ENCODE measurements around the gene CBX6. TPM values are rescaled to one million over a fixed set of nuclear protein-coding genes. Genes with fewer than 3 reads are reported as not detected.
A peak's percentile ranks its signal among the peaks of the same experiment; 100 is the strongest.

The CBX6 gene
- polyA plus RNA-seq, 1 donor: 25.6 TPM

- DNase-seq: no peak
- no peaks in the 10 kb centered on the region for H3K4me1 ChIP-seq (ENCODE audit: control insufficient read depth, insufficient read depth, low read length)
- no peak overlapping the region for H3K4me3 ChIP-seq (ENCODE audit: low read length)
- H3K27me3 ChIP-seq (ENCODE audit: control insufficient read depth, insufficient read depth, low read length): no peaks in the 10 kb centered on the region
- no peaks in the 10 kb centered on the region for H3K36me3 ChIP-seq (ENCODE audit: control insufficient read depth, insufficient read depth, low read length)
- H3K27ac ChIP-seq (ENCODE audit: low read length): no peak overlapping the region
- no peaks in the 10 kb centered on the region for H3K9me3 ChIP-seq (ENCODE audit: control insufficient read depth, low read depth, low read length)
- no CpG with 5 or more reads among the region's 17 CpGs for WGBS (ENCODE audit: insufficient coverage, low lambda C conversion rate)
Observed at GRCh38 chr22:38830026-38830844, 41.8 kb downstream of the CBX6 start.

GRCh38 chr22:38829485-38829884, 42.5 kb downstream of the CBX6 start:
- Histone ChIP-seq H3K27me3 (ENCODE audit: control insufficient read depth, insufficient read depth, low read length) (no peaks in the 10 kb centered on the region), H3K27ac (ENCODE audit: low read length) (no peak overlapping the region), H3K4me1 (ENCODE audit: control insufficient read depth, insufficient read depth, low read length) (no peaks in the 10 kb centered on the region), H3K36me3 (ENCODE audit: control insufficient read depth, insufficient read depth, low read length) (no peaks in the 10 kb centered on the region), H3K9me3 (ENCODE audit: control insufficient read depth, low read depth, low read length) (no peaks in the 10 kb centered on the region), H3K4me3 (ENCODE audit: low read length) (no peak overlapping the region)
- DNase-seq: no peak
- WGBS (ENCODE audit: insufficient coverage, low lambda C conversion rate): no CpG with 5 or more reads among the region's 4 CpGs

GRCh38 chr22:38828616-38829205, 43.3 kb downstream of the CBX6 start:
- H3K9me3 ChIP-seq (ENCODE audit: control insufficient read depth, low read depth, low read length): no peaks in the 10 kb centered on the region
- H3K27me3 ChIP-seq (ENCODE audit: control insufficient read depth, insufficient read depth, low read length): no peaks in the 10 kb centered on the region
- H3K36me3 ChIP-seq (ENCODE audit: control insufficient read depth, insufficient read depth, low read length): no peaks in the 10 kb centered on the region
- no peaks in the 10 kb centered on the region for H3K4me1 ChIP-seq (ENCODE audit: control insufficient read depth, insufficient read depth, low read length)
- H3K4me3 ChIP-seq (ENCODE audit: low read length): no peak overlapping the region
- DNase-seq: no peak
- WGBS (ENCODE audit: insufficient coverage, low lambda C conversion rate): no CpG with 5 or more reads among the region's 10 CpGs
- H3K27ac ChIP-seq (ENCODE audit: low read length): no peak overlapping the region

- H3K4me1 ChIP-seq (ENCODE audit: control insufficient read depth, insufficient read depth, low read length): no peaks in the 10 kb centered on the region
- H3K36me3 ChIP-seq (ENCODE audit: control insufficient read depth, insufficient read depth, low read length): no peaks in the 10 kb centered on the region
- no peak overlapping the region for H3K27ac ChIP-seq (ENCODE audit: low read length)
- H3K9me3 ChIP-seq (ENCODE audit: control insufficient read depth, low read depth, low read length): no peaks in the 10 kb centered on the region
- no peak for DNase-seq
- no peaks in the 10 kb centered on the region for H3K27me3 ChIP-seq (ENCODE audit: control insufficient read depth, insufficient read depth, low read length)
- WGBS (ENCODE audit: insufficient coverage, low lambda C conversion rate): no CpG with 5 or more reads among the region's 11 CpGs
- no peak overlapping the region for H3K4me3 ChIP-seq (ENCODE audit: low read length)
Observed at GRCh38 chr22:38828191-38828590, 43.8 kb downstream of the CBX6 start.

GRCh38 chr22:38827510-38827909, 44.5 kb downstream of the CBX6 start:
- no peak for DNase-seq
- Histone ChIP-seq H3K27me3 (ENCODE audit: control insufficient read depth, insufficient read depth, low read length) (no peaks in the 10 kb centered on the region), H3K4me1 (ENCODE audit: control insufficient read depth, insufficient read depth, low read length) (no peaks in the 10 kb centered on the region), H3K4me3 (ENCODE audit: low read length) (no peak overlapping the region), H3K9me3 (ENCODE audit: control insufficient read depth, low read depth, low read length) (no peaks in the 10 kb centered on the region), H3K27ac (ENCODE audit: low read length) (no peak overlapping the region), H3K36me3 (ENCODE audit: control insufficient read depth, insufficient read depth, low read length) (no peaks in the 10 kb centered on the region)

GRCh38 chr22:38826801-38827200, 45.2 kb downstream of the CBX6 start:
- Histone ChIP-seq H3K27ac (ENCODE audit: low read length) (no peak overlapping the region), H3K4me1 (ENCODE audit: control insufficient read depth, insufficient read depth, low read length) (no peaks in the 10 kb centered on the region), H3K36me3 (ENCODE audit: control insufficient read depth, insufficient read depth, low read length) (no peaks in the 10 kb centered on the region), H3K27me3 (ENCODE audit: control insufficient read depth, insufficient read depth, low read length) (no peaks in the 10 kb centered on the region), H3K9me3 (ENCODE audit: control insufficient read depth, low read depth, low read length) (no peaks in the 10 kb centered on the region), H3K4me3 (ENCODE audit: low read length) (no peak overlapping the region)
- 100% methylated on average over 1 of the region's 5 CpGs for WGBS (ENCODE audit: insufficient coverage, low lambda C conversion rate)
- no peak for DNase-seq

- no peak overlapping the region for H3K4me3 ChIP-seq (ENCODE audit: low read length)
- no CpG with 5 or more reads among the region's 16 CpGs for WGBS (ENCODE audit: insufficient coverage, low lambda C conversion rate)
- DNase-seq: no peak
Observed at GRCh38 chr22:38826386-38826785, 45.6 kb downstream of the CBX6 start.

GRCh38 chr22:38824585-38824984, 47.4 kb downstream of the CBX6 start:
- no CpG with 5 or more reads among the region's 4 CpGs for WGBS (ENCODE audit: insufficient coverage, low lambda C conversion rate)

More at GRCh38 chr22:38826386-38826785, 45.6 kb downstream of the CBX6 start:
- Histone ChIP-seq H3K36me3 (ENCODE audit: control insufficient read depth, insufficient read depth, low read length) (no peaks in the 10 kb centered on the region), H3K27me3 (ENCODE audit: control insufficient read depth, insufficient read depth, low read length) (no peaks in the 10 kb centered on the region), H3K4me1 (ENCODE audit: control insufficient read depth, insufficient read depth, low read length) (no peaks in the 10 kb centered on the region), H3K9me3 (ENCODE audit: control insufficient read depth, low read depth, low read length) (no peaks in the 10 kb centered on the region), H3K27ac (ENCODE audit: low read length) (no peak overlapping the region)

GRCh38 chr22:38823637-38824036, 48.4 kb downstream of the CBX6 start:
- WGBS (ENCODE audit: insufficient coverage, low lambda C conversion rate): no CpG with 5 or more reads among the region's 2 CpGs
- no peaks in the 10 kb centered on the region for H3K4me1 ChIP-seq (ENCODE audit: control insufficient read depth, insufficient read depth, low read length)
- DNase-seq: no peak
- H3K36me3 ChIP-seq (ENCODE audit: control insufficient read depth, insufficient read depth, low read length): no peaks in the 10 kb centered on the region
- H3K9me3 ChIP-seq (ENCODE audit: control insufficient read depth, low read depth, low read length): no peaks in the 10 kb centered on the region
- no peak overlapping the region for H3K4me3 ChIP-seq (ENCODE audit: low read length)
- H3K27me3 ChIP-seq (ENCODE audit: control insufficient read depth, insufficient read depth, low read length): no peaks in the 10 kb centered on the region
- no peak overlapping the region for H3K27ac ChIP-seq (ENCODE audit: low read length)

More at GRCh38 chr22:38824585-38824984, 47.4 kb downstream of the CBX6 start:
- no peak overlapping the region for H3K27ac ChIP-seq (ENCODE audit: low read length)
- H3K4me3 ChIP-seq (ENCODE audit: low read length): no peak overlapping the region
- peak; percentile 40 to 55 for DNase-seq
- H3K9me3 ChIP-seq (ENCODE audit: control insufficient read depth, low read depth, low read length): no peaks in the 10 kb centered on the region
- no peaks in the 10 kb centered on the region for H3K4me1 ChIP-seq (ENCODE audit: control insufficient read depth, insufficient read depth, low read length)
- no peaks in the 10 kb centered on the region for H3K27me3 ChIP-seq (ENCODE audit: control insufficient read depth, insufficient read depth, low read length)
- H3K36me3 ChIP-seq (ENCODE audit: control insufficient read depth, insufficient read depth, low read length): no peaks in the 10 kb centered on the region

- no peak for DNase-seq
- no CpG with 5 or more reads among the region's 4 CpGs for WGBS (ENCODE audit: insufficient coverage, low lambda C conversion rate)
Observed at GRCh38 chr22:38823076-38823475, 48.9 kb downstream of the CBX6 start.

GRCh38 chr22:38820020-38820419, 52.0 kb downstream of the CBX6 start:
- WGBS (ENCODE audit: insufficient coverage, low lambda C conversion rate): no CpG with 5 or more reads among the region's 8 CpGs
- no peak overlapping the region for H3K4me3 ChIP-seq (ENCODE audit: low read length)
- no peaks in the 10 kb centered on the region for H3K27me3 ChIP-seq (ENCODE audit: control insufficient read depth, insufficient read depth, low read length)
- no peaks in the 10 kb centered on the region for H3K36me3 ChIP-seq (ENCODE audit: control insufficient read depth, insufficient read depth, low read length)
- no peaks in the 10 kb centered on the region for H3K4me1 ChIP-seq (ENCODE audit: control insufficient read depth, insufficient read depth, low read length)
- no peaks in the 10 kb centered on the region for H3K9me3 ChIP-seq (ENCODE audit: control insufficient read depth, low read depth, low read length)
- no peak for DNase-seq
- H3K27ac ChIP-seq (ENCODE audit: low read length): no peak overlapping the region

More at GRCh38 chr22:38823076-38823475, 48.9 kb downstream of the CBX6 start:
- Histone ChIP-seq H3K27ac (ENCODE audit: low read length) (no peak overlapping the region), H3K4me3 (ENCODE audit: low read length) (no peak overlapping the region), H3K9me3 (ENCODE audit: control insufficient read depth, low read depth, low read length) (no peaks in the 10 kb centered on the region), H3K36me3 (ENCODE audit: control insufficient read depth, insufficient read depth, low read length) (no peaks in the 10 kb centered on the region), H3K27me3 (ENCODE audit: control insufficient read depth, insufficient read depth, low read length) (no peaks in the 10 kb centered on the region), H3K4me1 (ENCODE audit: control insufficient read depth, insufficient read depth, low read length) (no peaks in the 10 kb centered on the region)

Measured in large intestine (tissue), 3 donors.